B cell (primary cell): ENCODE measurements around the gene CGNL1. TPM values are rescaled to one million over a fixed set of nuclear protein-coding genes. Genes with fewer than 3 reads are reported as not detected.

Source experiments
- ATAC-seq: fragments of 200-7000 bp; cut with Tn5 transposase; one replicate; pipeline ENCODE4 v1.10.0; 2021; ENCODE audit warnings: low read depth, mild to moderate bottlenecking, moderate number of reproducible peaks, moderate library complexity
- CTCF ChIA-PET: fragments of 350-600 bp; sonication (Branson Sonifier 250); formaldehyde crosslinking; loops from one replicate; lab custom pipeline; 2021; ENCODE audit warnings: antibody characterized with exemption, inconsistent platforms; lab: Charles Lee
- POLR2A ChIA-PET: fragments of 350-600 bp; sonication (Branson Sonifier 250); formaldehyde crosslinking; loops from one replicate; lab custom pipeline; 2021; ENCODE audit warnings: antibody characterized with exemption; lab: Charles Lee
- DNase-seq: peaks from one replicate; pipeline ENCODE4 v3.0.0; 2013
- H2AFZ ChIP-seq: 2 replicates; pipeline ENCODE4 v1.6.1; 2012; ENCODE audit warnings: mild to moderate bottlenecking, low read depth, low read length; ENCODE audit not compliant: insufficient read depth, poor library complexity, severe bottlenecking
- H3K27ac ChIP-seq, 2 donors: 1 replicate in 1 of 2; 2 replicates in 1 of 2; pipeline ENCODE4 v1.5.1; 2012 to 2013; ENCODE audit warnings: low read length in 2 of 2, mild to moderate bottlenecking in 2 of 2, moderate library complexity in 1 of 2
- H3K27me3 ChIP-seq, 4 experiments: fragments of 200-600 bp in 1 of 4; sonication (generic) in 1 of 4; replicated peaks in 1 of 4; 1 replicate in 2 of 4; 2 replicates in 2 of 4; pipeline versions ENCODE4 v1.6.1 to v1.7.0; 2013 to 2016; ENCODE audit warnings: low read length in 3 of 4, mild to moderate bottlenecking in 2 of 4, mixed read lengths in 1 of 4, moderate library complexity in 1 of 4; ENCODE audit not compliant: insufficient read depth in 4 of 4, control insufficient read depth in 3 of 4; ENCODE audit errors: control extremely low read depth in 1 of 4
- H3K36me3 ChIP-seq, 2 experiments: replicated peaks in 1 of 2; 1 replicate in 1 of 2; 2 replicates in 1 of 2; pipeline versions ENCODE4 v1.6.1 to v1.7.1; 2013; ENCODE audit warnings: low read length in 1 of 2; ENCODE audit not compliant: insufficient read depth in 2 of 2, control insufficient read depth in 1 of 2; ENCODE audit errors: control extremely low read depth in 1 of 2, extremely low read depth in 1 of 2
- H3K4me1 ChIP-seq, 2 donors: fragments of 200-600 bp in 1 of 2; sonication (generic) in 1 of 2; 1 replicate in 1 of 2; 2 replicates in 1 of 2; pipeline versions ENCODE4 v1.5.1 to v1.6.1; 2013 to 2017; ENCODE audit warnings: low read length in 2 of 2; ENCODE audit not compliant: control insufficient read depth in 2 of 2, insufficient read depth in 2 of 2
- H3K4me2 ChIP-seq: replicated peaks from 2 replicates; pipeline ENCODE3; 2012; ENCODE audit warnings: mild to moderate bottlenecking, low read depth, low read length; ENCODE audit not compliant: poor library complexity, severe bottlenecking
- H3K4me3 ChIP-seq, 5 experiments: fragments of 200-600 bp in 1 of 5; sonication (generic) in 1 of 5; 1 replicate in 3 of 5; 2 replicates in 2 of 5; pipeline versions ENCODE4 v1.5.1 to v1.7.0; 2011 to 2016; ENCODE audit warnings: low read length in 4 of 5, mild to moderate bottlenecking in 4 of 5, low read depth in 2 of 5, control low read depth in 1 of 5, moderate library complexity in 1 of 5; ENCODE audit not compliant: insufficient read depth in 1 of 5; ENCODE audit errors: control extremely low read depth in 1 of 5, extremely low read depth in 1 of 5
- H3K79me2 ChIP-seq: fragments of 200-600 bp; sonication (generic); one replicate; pipeline ENCODE4 v1.6.0; 2016; ENCODE audit warnings: low read length; ENCODE audit not compliant: control insufficient read depth, insufficient read depth
- H3K9ac ChIP-seq: fragments of 200-600 bp; sonication (generic); 2 replicates; pipeline ENCODE4 v1.6.1; 2017; ENCODE audit warnings: mild to moderate bottlenecking, low read length, moderate library complexity
- H3K9me3 ChIP-seq, 3 donors: one replicate each; pipeline versions ENCODE4 v1.6.1 to v1.7.1; 2013; ENCODE audit warnings: low read length in 2 of 3; ENCODE audit not compliant: control insufficient read depth in 2 of 3, insufficient read depth in 1 of 3; ENCODE audit errors: control extremely low read depth in 1 of 3
- H4K20me1 ChIP-seq: 2 replicates; pipeline ENCODE4 v1.6.0; 2012; ENCODE audit warnings: mild to moderate bottlenecking, low read length; ENCODE audit not compliant: insufficient read depth, control insufficient read depth, poor library complexity, severe bottlenecking
- H3K27ac Mint-ChIP-seq: one replicate; pipeline ENCODE4 v1.8.0; 2021; ENCODE audit warnings: mixed read lengths
- H3K27me3 Mint-ChIP-seq: one replicate; pipeline ENCODE4 v1.8.0; 2021; ENCODE audit warnings: mixed read lengths
- H3K4me1 Mint-ChIP-seq: one replicate; pipeline ENCODE4 v1.8.0; 2021; ENCODE audit warnings: mixed read lengths
- H3K4me3 Mint-ChIP-seq: one replicate; pipeline ENCODE4 v1.8.0; 2021; ENCODE audit warnings: mixed read lengths
- H3K9me3 Mint-ChIP-seq: one replicate; pipeline ENCODE4 v1.8.0; 2022; ENCODE audit warnings: mixed read lengths; ENCODE audit not compliant: insufficient read depth
- EZH2 ChIP-seq: IDR thresholded peaks from 2 replicates; pipeline ENCODE4 v1.6.1; 2012; ENCODE audit warnings: borderline replicate concordance, low read depth, mild to moderate bottlenecking, moderate library complexity, low read length; ENCODE audit not compliant: insufficient read depth, poor library complexity, severe bottlenecking
- WGBS: methylation state at CpG from one replicate; pipeline ENCODE4 v1.1.5; 2013; ENCODE audit warnings: missing lambda C conversion rate; ENCODE audit not compliant: insufficient coverage; 5-methylcytosine and 5-hydroxymethylcytosine counted together
- intact Hi-C: fragments of 100-400 bp; cut with micrococcal nuclease; formaldehyde crosslinking; loops from one replicate; pipeline ENCODE4 v1.10.0; 2022
- polyA plus RNA-seq: library from polyadenylated mRNA; depleted of rRNA; stranded (reverse); fragments of >200 nt; gene quantifications from 2 replicates; pipeline ENCODE4 v1.2.3, GENCODE V29; 2012
- total RNA-seq, 2 donors: library from RNA; stranded (reverse); fragments of 120-200 nt in 1 of 2; gene quantifications; 1 replicate in 1 of 2; 2 replicates in 1 of 2; pipeline versions ENCODE4 v1.2.3 to v1.2.4, GENCODE V29; 2013 to 2022
- TF ChIP-seq, protein P1 (sequence below): fragments of 200-600 bp; IDR thresholded peaks from one replicate; pipeline ENCODE4 v1.8.0; 2022; ENCODE audit warnings: antibody characterized with exemption, mild to moderate bottlenecking

CGNL1 gene
- total and polyA plus RNA-seq, 2 donors (not counting 1 experiment from before 2014, with no cell fraction given), result 0.03 to 0.12 TPM

DNA sequence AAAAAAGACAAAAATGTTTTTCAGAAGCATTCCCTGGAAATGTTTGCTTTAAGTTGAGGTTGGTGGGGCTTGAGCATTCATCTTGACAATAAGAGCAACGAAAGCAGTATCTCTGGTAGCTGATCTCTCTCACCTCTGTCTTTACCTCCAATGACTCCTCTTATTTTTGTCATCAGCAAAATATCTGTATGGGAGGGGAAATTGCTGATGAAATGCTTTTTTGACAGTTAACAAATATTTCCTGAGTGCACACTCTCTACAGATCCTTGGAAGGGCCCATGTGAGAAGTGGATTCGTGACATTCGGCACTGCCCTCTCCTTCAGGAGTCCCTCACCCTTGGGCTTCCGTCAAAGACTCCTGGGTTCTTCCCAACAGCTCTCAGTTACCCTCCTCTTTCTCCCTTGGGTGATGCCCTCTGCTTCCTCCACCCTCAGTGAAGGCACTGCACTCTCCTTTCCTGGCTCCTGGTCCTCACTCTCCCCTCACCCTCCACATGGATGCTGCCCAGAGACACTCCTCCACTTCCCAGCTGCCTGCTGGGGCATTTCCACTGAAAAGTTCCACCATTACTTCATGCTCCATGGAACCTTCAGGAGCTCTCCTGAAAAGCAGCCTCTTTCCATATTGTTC lies 2.9 kb upstream of the CGNL1 start:
- ATAC-seq (no peak), DNase-seq (no peak)
- no peak overlapping the region for H3K27ac ChIP-seq
- H3K9me3 Mint-ChIP-seq, result no peaks in the 10 kb centered on the region
- H3K4me1 Mint-ChIP-seq, result peaks cover 11% of the 10 kb centered on the region
- no peak overlapping the region for H3K9ac ChIP-seq
- no peak overlapping the region for H2AFZ ChIP-seq
- H3K36me3 ChIP-seq, result no peaks in the 10 kb centered on the region
- peaks cover 12 to 16% of the 10 kb centered on the region in 2 donors for H3K4me1 ChIP-seq
- no peak overlapping the region for H3K4me3 Mint-ChIP-seq
- no peak overlapping the region for H3K4me3 ChIP-seq
- ChIA-PET CTCF (interaction anchor here (0.7 kb wide), 1 partner anchor 13 kb away, joined by 3 read pairs; no protein-coding TSS in a partner anchor), POLR2A (no interaction called here)
- H4K20me1 ChIP-seq, result no peaks in the 10 kb centered on the region
- peaks cover 0 to 5% (median 0%) of the 10 kb centered on the region in 3 donors for H3K9me3 ChIP-seq
- no peaks in the 10 kb centered on the region for H3K79me2 ChIP-seq
- H3K27ac Mint-ChIP-seq, result no peak overlapping the region
- peaks cover 31% of the 10 kb centered on the region for H3K27me3 Mint-ChIP-seq
- TF ChIP-seq, protein P1, sequence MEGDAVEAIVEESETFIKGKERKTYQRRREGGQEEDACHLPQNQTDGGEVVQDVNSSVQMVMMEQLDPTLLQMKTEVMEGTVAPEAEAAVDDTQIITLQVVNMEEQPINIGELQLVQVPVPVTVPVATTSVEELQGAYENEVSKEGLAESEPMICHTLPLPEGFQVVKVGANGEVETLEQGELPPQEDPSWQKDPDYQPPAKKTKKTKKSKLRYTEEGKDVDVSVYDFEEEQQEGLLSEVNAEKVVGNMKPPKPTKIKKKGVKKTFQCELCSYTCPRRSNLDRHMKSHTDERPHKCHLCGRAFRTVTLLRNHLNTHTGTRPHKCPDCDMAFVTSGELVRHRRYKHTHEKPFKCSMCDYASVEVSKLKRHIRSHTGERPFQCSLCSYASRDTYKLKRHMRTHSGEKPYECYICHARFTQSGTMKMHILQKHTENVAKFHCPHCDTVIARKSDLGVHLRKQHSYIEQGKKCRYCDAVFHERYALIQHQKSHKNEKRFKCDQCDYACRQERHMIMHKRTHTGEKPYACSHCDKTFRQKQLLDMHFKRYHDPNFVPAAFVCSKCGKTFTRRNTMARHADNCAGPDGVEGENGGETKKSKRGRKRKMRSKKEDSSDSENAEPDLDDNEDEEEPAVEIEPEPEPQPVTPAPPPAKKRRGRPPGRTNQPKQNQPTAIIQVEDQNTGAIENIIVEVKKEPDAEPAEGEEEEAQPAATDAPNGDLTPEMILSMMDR, result no peak
- TF ChIP-seq EZH2, result no peak
- intact Hi-C loops, result no loop called here
- no peak overlapping the region for H3K4me2 ChIP-seq
- H3K27me3 ChIP-seq, result peaks cover 0 to 33% (median 24%) of the 10 kb centered on the region in 4 experiments
- WGBS, result 100% methylated on average over 3 of the region's 4 CpGs

DNA sequence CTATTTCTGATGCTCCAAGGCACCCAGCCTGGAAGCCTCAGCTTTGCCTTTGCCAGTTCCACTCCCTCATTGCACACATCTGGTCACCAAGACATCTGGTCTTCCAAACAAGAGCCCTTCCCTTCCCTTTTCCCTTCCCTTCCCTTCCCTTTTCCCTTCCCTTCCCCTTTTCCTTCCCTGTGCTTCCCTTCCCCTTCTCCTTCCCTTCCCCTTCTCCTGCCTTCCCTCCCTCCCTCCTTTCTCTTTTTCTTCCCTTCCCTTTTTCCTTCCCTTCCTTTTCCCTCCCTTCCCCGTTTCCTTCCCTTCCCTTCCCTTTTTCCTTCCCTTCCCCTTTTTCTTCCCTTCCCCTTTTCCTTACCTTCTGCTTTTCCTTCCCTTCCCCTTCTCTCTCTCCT lies 2.4 kb upstream of the CGNL1 start:
- Mint-ChIP-seq H3K27me3 (peaks cover 34% of the 10 kb centered on the region), H3K4me1 (peaks cover 11% of the 10 kb centered on the region), H3K4me3 (no peak overlapping the region), H3K9me3 (no peaks in the 10 kb centered on the region), H3K27ac (no peak overlapping the region)
- H3K79me2 ChIP-seq, result no peaks in the 10 kb centered on the region
- H4K20me1 ChIP-seq, result no peaks in the 10 kb centered on the region
- intact Hi-C loops, result no loop called here
- 91% methylated on average over 1 of the region's 1 CpG for WGBS
- H3K9ac ChIP-seq, result no peak overlapping the region
- DNase-seq (no peak), ATAC-seq (no peak)
- no peak for TF ChIP-seq EZH2
- TF ChIP-seq, protein P1, result no peak
- H3K4me3 ChIP-seq, result no peak overlapping the region
- no peak overlapping the region for H3K4me2 ChIP-seq
- peaks cover 0 to 38% (median 28%) of the 10 kb centered on the region in 4 experiments for H3K27me3 ChIP-seq
- no peaks in the 10 kb centered on the region for H3K36me3 ChIP-seq
- H3K9me3 ChIP-seq, result peaks cover 0 to 5% (median 0%) of the 10 kb centered on the region in 3 donors
- no peak overlapping the region for H3K27ac ChIP-seq
- H3K4me1 ChIP-seq, result peaks cover 12 to 16% of the 10 kb centered on the region in 2 donors
- H2AFZ ChIP-seq, result no peak overlapping the region
- CTCF ChIA-PET, result interaction anchor here (0.7 kb wide), 1 partner anchor 14 kb away, joined by 3 read pairs; no protein-coding TSS in a partner anchor
- POLR2A ChIA-PET, result no interaction called here
